Keratinocyte (primary cell): Measurements from ENCODE around the gene VPREB1.

Source experiments
- CTCF ChIP-seq, 3 experiments: IDR thresholded peaks in 1 of 3; conservative IDR thresholded peaks in 1 of 3; optimal IDR thresholded peaks in 1 of 3; 2 replicates in 2 of 3; 3 replicates in 1 of 3; pipeline versions ENCODE3 to v1.5.1; 2011; ENCODE audit warnings: low read length in 3 of 3, mild to moderate bottlenecking in 3 of 3, moderate library complexity in 2 of 3, control low read depth in 1 of 3, inconsistent platforms in 1 of 3; ENCODE audit not compliant: insufficient read depth in 2 of 3; ENCODE audit errors: extremely low read depth in 1 of 3
- EZH2 ChIP-seq: IDR thresholded peaks from one replicate; pipeline ENCODE4 v1.6.1; 2012; ENCODE audit warnings: inconsistent platforms, mild to moderate bottlenecking, low read length, moderate library complexity

DNA sequence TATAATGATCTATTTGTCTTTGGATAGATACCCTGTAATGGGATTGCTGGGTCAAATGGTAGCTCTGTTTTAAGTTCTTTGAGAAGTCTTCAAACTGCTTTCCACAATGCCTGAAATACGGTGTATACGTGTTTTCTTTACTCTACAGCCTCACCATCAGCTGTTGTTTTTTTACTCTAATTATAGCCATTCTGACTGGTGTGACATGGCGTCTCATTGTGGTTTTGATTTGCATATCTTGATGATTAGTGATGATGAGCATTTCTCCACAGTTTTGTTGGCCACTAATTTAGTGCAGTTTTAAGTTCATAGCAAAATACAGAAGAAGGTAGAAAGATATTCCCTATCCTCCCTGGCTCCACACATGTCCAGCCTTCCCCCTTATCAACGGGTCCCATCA lies 26.3 kb upstream of the VPREB1 start:
- TF ChIP-seq EZH2 (no peak), CTCF (optimal IDR thresholded peaks at IDR 0.05 in 1 of 3, IDR thresholded peaks at IDR 0.05 in 1 of 3, conservative IDR thresholded peaks at IDR 0.05 in 1 of 3; ENCODE audit: extremely low read depth in 1 of 3, insufficient read depth in 2 of 3, low read length in 3 of 3) (no peak)
